ENCODE results near the gene MALAT1. TPM values are rescaled to one million over a fixed set of nuclear protein-coding genes. Genes with fewer than 3 reads are reported as not detected.

MALAT1 gene
- total RNA-seq, 1 experiment from 2014 or later: 258 TPM

GRCh38 chr11:65540290-65541092 lies 41.6 kb downstream of the MALAT1 start:
- no peaks in the 10 kb centered on the region for H3K9me3 ChIP-seq
- H3K27me3 ChIP-seq: no peaks in the 10 kb centered on the region
- DNase-seq: peak; percentile 79
- peak overlapping the region; percentile 22 for H3K4me3 ChIP-seq
- H3K36me3 ChIP-seq: peaks cover 40% of the 10 kb centered on the region

GRCh38 chr11:65541093-65541982 lies 42.5 kb downstream of the MALAT1 start:
- peak overlapping the region; percentile 22 for H3K4me3 ChIP-seq
- H3K9me3 ChIP-seq: no peaks in the 10 kb centered on the region
- peaks cover 43% of the 10 kb centered on the region for H3K36me3 ChIP-seq
- DNase-seq: no peak
- H3K27me3 ChIP-seq: no peaks in the 10 kb centered on the region

GRCh38 chr11:65542738-65543390 lies 44.0 kb downstream of the MALAT1 start:
- Histone ChIP-seq H3K27me3 (no peaks in the 10 kb centered on the region), H3K36me3 (peaks cover 43% of the 10 kb centered on the region), H3K4me3 (no peak overlapping the region), H3K9me3 (no peaks in the 10 kb centered on the region)
- DNase-seq: no peak

DNA sequence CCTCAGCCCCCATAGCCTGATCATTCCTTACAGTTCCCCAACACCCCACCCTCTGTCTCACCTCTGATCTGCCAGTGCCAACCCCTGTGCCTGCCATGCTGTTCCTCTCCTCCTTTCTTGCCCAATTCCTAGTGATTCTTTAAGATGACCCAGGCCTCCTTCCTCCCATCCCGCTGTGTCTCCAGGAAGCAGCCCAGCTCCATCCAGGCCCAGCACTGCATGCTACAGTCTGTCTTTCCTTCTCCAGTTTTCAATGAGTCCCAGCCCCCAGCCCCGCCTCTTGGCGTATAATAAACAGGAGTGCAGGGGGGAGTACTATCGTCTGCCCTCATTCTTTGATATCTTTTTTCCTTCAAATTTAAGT lies 47.0 kb downstream of the MALAT1 start:
- Histone ChIP-seq H3K9me3 (no peaks in the 10 kb centered on the region), H3K36me3 (peaks cover 54% of the 10 kb centered on the region), H3K27me3 (no peaks in the 10 kb centered on the region), H3K4me3 (no peak overlapping the region)
- no peak for DNase-seq

GRCh38 chr11:65546217-65546958 lies 47.5 kb downstream of the MALAT1 start:
- no peak for DNase-seq
- no peaks in the 10 kb centered on the region for H3K9me3 ChIP-seq
- H3K4me3 ChIP-seq: no peak overlapping the region
- H3K27me3 ChIP-seq: no peaks in the 10 kb centered on the region
- peaks cover 54% of the 10 kb centered on the region for H3K36me3 ChIP-seq

- H3K4me3 ChIP-seq: no peak overlapping the region
- H3K36me3 ChIP-seq: peaks cover 62% of the 10 kb centered on the region
- no peaks in the 10 kb centered on the region for H3K9me3 ChIP-seq
- no peak for DNase-seq
- H3K27me3 ChIP-seq: no peaks in the 10 kb centered on the region
Observed at GRCh38 chr11:65547446-65548125, 48.7 kb downstream of the MALAT1 start.

DNA sequence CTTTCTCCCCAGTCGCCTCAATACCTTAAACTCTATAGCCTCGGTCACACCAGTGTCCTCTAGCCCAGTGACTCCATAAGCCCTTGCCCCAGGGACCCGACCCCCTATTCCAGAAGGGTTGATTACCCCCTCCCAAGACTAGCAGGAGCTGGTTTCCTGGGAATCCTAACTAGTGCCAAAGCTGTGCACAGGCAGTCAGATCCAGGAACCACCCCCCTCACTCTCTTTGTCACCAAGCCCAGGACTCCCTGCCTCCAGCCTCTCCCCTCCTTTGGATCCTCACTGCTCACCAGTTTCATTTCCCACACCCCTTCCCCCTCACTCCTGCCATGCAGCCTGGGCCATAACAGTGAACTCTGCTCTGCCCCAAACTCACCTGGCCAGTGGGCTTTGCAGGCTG lies 49.5 kb downstream of the MALAT1 start:
- no peaks in the 10 kb centered on the region for H3K9me3 ChIP-seq
- H3K4me3 ChIP-seq: no peak overlapping the region
- peaks cover 66% of the 10 kb centered on the region for H3K36me3 ChIP-seq
- no peak for DNase-seq
- H3K27me3 ChIP-seq: no peaks in the 10 kb centered on the region

GRCh38 chr11:65549096-65549495 lies 50.3 kb downstream of the MALAT1 start:
- peaks cover 66% of the 10 kb centered on the region for H3K36me3 ChIP-seq
- H3K4me3 ChIP-seq: no peak overlapping the region
- DNase-seq: no peak
- no peaks in the 10 kb centered on the region for H3K9me3 ChIP-seq
- no peaks in the 10 kb centered on the region for H3K27me3 ChIP-seq

- peak; percentile 60 for DNase-seq
- no peaks in the 10 kb centered on the region for H3K27me3 ChIP-seq
- H3K4me3 ChIP-seq: no peak overlapping the region
- H3K36me3 ChIP-seq: peaks cover 69% of the 10 kb centered on the region
- no peaks in the 10 kb centered on the region for H3K9me3 ChIP-seq
Observed at GRCh38 chr11:65551572-65552387, 52.9 kb downstream of the MALAT1 start.

- Histone ChIP-seq H3K9me3 (no peaks in the 10 kb centered on the region), H3K4me3 (no peak overlapping the region), H3K27me3 (no peaks in the 10 kb centered on the region), H3K36me3 (peaks cover 69% of the 10 kb centered on the region)
- no peak for DNase-seq
Observed at GRCh38 chr11:65552388-65552951, 53.6 kb downstream of the MALAT1 start.

DNA sequence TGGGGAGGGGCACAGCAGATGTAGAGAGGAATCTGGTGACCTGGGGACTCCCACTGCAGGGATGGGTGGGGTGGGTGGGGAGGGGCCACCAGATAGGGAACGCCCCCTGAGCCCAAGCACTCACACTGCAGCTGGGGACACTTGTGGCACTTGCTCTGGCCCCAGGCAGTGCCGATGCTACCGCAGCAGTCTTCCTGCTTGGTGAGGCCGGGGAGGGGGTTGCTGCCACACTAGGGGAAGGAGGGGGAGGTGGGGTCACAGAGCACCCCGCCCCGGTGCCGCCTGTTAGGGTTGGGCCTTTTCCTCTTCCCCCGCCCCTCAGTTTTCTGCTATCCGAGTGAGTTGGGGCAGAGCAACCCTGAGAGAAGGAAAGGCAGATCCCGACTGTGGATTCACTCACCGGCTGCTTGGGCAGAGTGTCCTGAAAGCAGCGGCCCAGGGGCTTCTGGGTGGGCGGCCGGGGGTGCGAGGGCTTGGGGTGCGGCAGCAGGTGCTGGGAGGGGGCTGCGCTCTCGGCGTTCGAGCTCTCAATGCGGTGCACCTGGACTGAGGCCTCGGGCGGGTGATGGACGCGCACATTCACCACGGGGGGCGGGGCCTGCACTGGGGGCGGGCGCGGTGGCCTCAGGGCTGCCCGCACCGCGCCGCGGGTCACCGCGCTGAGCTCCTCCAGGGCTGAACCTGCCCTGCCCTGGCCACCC lies 54.6 kb downstream of the MALAT1 start:
- Histone ChIP-seq H3K36me3 (peaks cover 62% of the 10 kb centered on the region), H3K27me3 (no peaks in the 10 kb centered on the region), H3K9me3 (no peaks in the 10 kb centered on the region), H3K4me3 (no peak overlapping the region)
- DNase-seq: no peak

GRCh38 chr11:65554057-65554818 lies 55.4 kb downstream of the MALAT1 start:
- Histone ChIP-seq H3K9me3 (no peaks in the 10 kb centered on the region), H3K36me3 (peaks cover 54% of the 10 kb centered on the region), H3K4me3 (no peak overlapping the region), H3K27me3 (no peaks in the 10 kb centered on the region)
- no peak for DNase-seq

GRCh38 chr11:65554842-65555430 lies 56.1 kb downstream of the MALAT1 start:
- no peak for DNase-seq

More at GRCh38 chr11:65554842-65555430, 56.1 kb downstream of the MALAT1 start:
- H3K9me3 ChIP-seq: no peaks in the 10 kb centered on the region
- no peaks in the 10 kb centered on the region for H3K27me3 ChIP-seq
- peaks cover 50% of the 10 kb centered on the region for H3K36me3 ChIP-seq
- no peak overlapping the region for H3K4me3 ChIP-seq

Measured in MG63 (cell line).